Activated naive CD8-positive, alpha-beta T cell (primary cell): ENCODE results near the gene MPZL1.
"Not testable (repeated sequence)": the region's sequence is repeated elsewhere in the genome, so short reads cannot be mapped to it uniquely, and the experiment has no call there.

Source experiments
- H3K27ac Mint-ChIP-seq: one replicate; pipeline ENCODE4 v1.8.0; 2021; ENCODE audit warnings: mixed read lengths
- H3K27me3 Mint-ChIP-seq: one replicate; pipeline ENCODE4 v1.8.0; 2021; ENCODE audit warnings: mixed read lengths
- H3K36me3 Mint-ChIP-seq: one replicate; pipeline ENCODE4 v1.8.0; 2021; ENCODE audit warnings: mixed read lengths
- H3K4me1 Mint-ChIP-seq: one replicate; pipeline ENCODE4 v1.8.0; 2021; ENCODE audit warnings: low read depth, mixed read lengths
- H3K4me3 Mint-ChIP-seq: one replicate; pipeline ENCODE4 v1.8.0; 2021; ENCODE audit warnings: mild to moderate bottlenecking, mixed read lengths
- H3K9me3 Mint-ChIP-seq: one replicate; pipeline ENCODE4 v1.8.0; 2021; ENCODE audit warnings: low read depth, mixed read lengths

MPZL1 gene

GRCh38 chr1:167706931-167707877 is 14.6 kb upstream of the MPZL1 start:
- H3K27ac Mint-ChIP-seq: peak overlapping the region; percentile 77
- H3K4me1 Mint-ChIP-seq: peaks cover 18% of the 10 kb centered on the region
- no peaks in the 10 kb centered on the region for H3K36me3 Mint-ChIP-seq
- H3K27me3 Mint-ChIP-seq: no peaks in the 10 kb centered on the region
- no peaks in the 10 kb centered on the region for H3K9me3 Mint-ChIP-seq
- no peak overlapping the region for H3K4me3 Mint-ChIP-seq

- H3K36me3 Mint-ChIP-seq: no peaks in the 10 kb centered on the region
- peak overlapping the region; percentile 66 for H3K27ac Mint-ChIP-seq
- peaks cover 19% of the 10 kb centered on the region for H3K4me1 Mint-ChIP-seq
- H3K9me3 Mint-ChIP-seq: no peaks in the 10 kb centered on the region
- no peaks in the 10 kb centered on the region for H3K27me3 Mint-ChIP-seq
- H3K4me3 Mint-ChIP-seq: no peak overlapping the region
Measured at GRCh38 chr1:167707942-167708341, 13.8 kb upstream of the MPZL1 start.

GRCh38 chr1:167708940-167709389 is 12.8 kb upstream of the MPZL1 start:
- no peak overlapping the region for H3K4me3 Mint-ChIP-seq

GRCh38 chr1:167710836-167711235 is 10.9 kb upstream of the MPZL1 start:
- Mint-ChIP-seq H3K27ac (no peak overlapping the region), H3K36me3 (no peaks in the 10 kb centered on the region), H3K27me3 (no peaks in the 10 kb centered on the region), H3K4me3 (no peak overlapping the region), H3K4me1 (peaks cover 38% of the 10 kb centered on the region), H3K9me3 (no peaks in the 10 kb centered on the region)

More at GRCh38 chr1:167708940-167709389, 12.8 kb upstream of the MPZL1 start:
- Mint-ChIP-seq H3K4me1 (peaks cover 28% of the 10 kb centered on the region), H3K9me3 (no peaks in the 10 kb centered on the region), H3K27me3 (no peaks in the 10 kb centered on the region), H3K27ac (peak overlapping the region; percentile 75), H3K36me3 (no peaks in the 10 kb centered on the region)

GRCh38 chr1:167711797-167712196 is 10.0 kb upstream of the MPZL1 start:
- no peak overlapping the region for H3K4me3 Mint-ChIP-seq
- H3K9me3 Mint-ChIP-seq: no peaks in the 10 kb centered on the region
- H3K27me3 Mint-ChIP-seq: no peaks in the 10 kb centered on the region
- no peaks in the 10 kb centered on the region for H3K36me3 Mint-ChIP-seq
- H3K4me1 Mint-ChIP-seq: peaks cover 36% of the 10 kb centered on the region
- H3K27ac Mint-ChIP-seq: no peak overlapping the region

GRCh38 chr1:167713330-167714081 is 8.3 kb upstream of the MPZL1 start:
- no peaks in the 10 kb centered on the region for H3K9me3 Mint-ChIP-seq
- H3K36me3 Mint-ChIP-seq: no peaks in the 10 kb centered on the region
- H3K27ac Mint-ChIP-seq: peak overlapping the region; percentile 90
- peak overlapping the region; percentile 97 for H3K4me3 Mint-ChIP-seq
- peaks cover 38% of the 10 kb centered on the region for H3K4me1 Mint-ChIP-seq
- no peaks in the 10 kb centered on the region for H3K27me3 Mint-ChIP-seq

- peaks cover 35% of the 10 kb centered on the region for H3K4me1 Mint-ChIP-seq
- H3K36me3 Mint-ChIP-seq: no peaks in the 10 kb centered on the region
- H3K4me3 Mint-ChIP-seq: peak overlapping the region; percentile 97
- no peaks in the 10 kb centered on the region for H3K9me3 Mint-ChIP-seq
- no peaks in the 10 kb centered on the region for H3K27me3 Mint-ChIP-seq
- H3K27ac Mint-ChIP-seq: peak overlapping the region; percentile 73
Measured at GRCh38 chr1:167714098-167714438, 7.7 kb upstream of the MPZL1 start.

- no peaks in the 10 kb centered on the region for H3K36me3 Mint-ChIP-seq
- H3K9me3 Mint-ChIP-seq: no peaks in the 10 kb centered on the region
- peaks cover 38% of the 10 kb centered on the region for H3K4me1 Mint-ChIP-seq
- H3K27ac Mint-ChIP-seq: peak overlapping the region; percentile 86
- H3K4me3 Mint-ChIP-seq: peak overlapping the region; percentile 97
- H3K27me3 Mint-ChIP-seq: no peaks in the 10 kb centered on the region
Measured at GRCh38 chr1:167714439-167715156, 7.2 kb upstream of the MPZL1 start.

GRCh38 chr1:167715157-167715999 is 6.4 kb upstream of the MPZL1 start:
- Mint-ChIP-seq H3K9me3 (no peaks in the 10 kb centered on the region), H3K27ac (peak overlapping the region; percentile 86), H3K36me3 (no peaks in the 10 kb centered on the region), H3K4me1 (peaks cover 40% of the 10 kb centered on the region), H3K27me3 (no peaks in the 10 kb centered on the region), H3K4me3 (peak overlapping the region; percentile 97)

- peak overlapping the region; percentile 86 for H3K27ac Mint-ChIP-seq
- peak overlapping the region; percentile 97 for H3K4me3 Mint-ChIP-seq
- H3K4me1 Mint-ChIP-seq: peaks cover 44% of the 10 kb centered on the region
- H3K9me3 Mint-ChIP-seq: no peaks in the 10 kb centered on the region
- no peaks in the 10 kb centered on the region for H3K36me3 Mint-ChIP-seq
- H3K27me3 Mint-ChIP-seq: no peaks in the 10 kb centered on the region
Measured at GRCh38 chr1:167716000-167716271, 5.8 kb upstream of the MPZL1 start.

GRCh38 chr1:167717351-167717750 is 4.4 kb upstream of the MPZL1 start:
- Mint-ChIP-seq H3K4me1 (peaks cover 51% of the 10 kb centered on the region), H3K27ac (no peak overlapping the region), H3K36me3 (no peaks in the 10 kb centered on the region), H3K27me3 (no peaks in the 10 kb centered on the region), H3K9me3 (no peaks in the 10 kb centered on the region), H3K4me3 (peak overlapping the region; percentile 97)

GRCh38 chr1:167718914-167719691 is 2.7 kb upstream of the MPZL1 start:
- H3K9me3 Mint-ChIP-seq: no peaks in the 10 kb centered on the region
- H3K36me3 Mint-ChIP-seq: no peaks in the 10 kb centered on the region
- no peak overlapping the region for H3K27ac Mint-ChIP-seq
- H3K4me1 Mint-ChIP-seq: peaks cover 55% of the 10 kb centered on the region
- no peaks in the 10 kb centered on the region for H3K27me3 Mint-ChIP-seq
- H3K4me3 Mint-ChIP-seq: no peak overlapping the region

- peaks cover 50% of the 10 kb centered on the region for H3K4me1 Mint-ChIP-seq
- H3K36me3 Mint-ChIP-seq, H3K9me3 Mint-ChIP-seq, H3K27me3 Mint-ChIP-seq, H3K27ac Mint-ChIP-seq, H3K4me3 Mint-ChIP-seq: not testable (repeated sequence)
Measured at GRCh38 chr1:167719715-167720421, 1.9 kb upstream of the MPZL1 start.
